ENCODE data around the gene PLSCR1. TPM values are rescaled to one million over a fixed set of nuclear protein-coding genes. Genes with fewer than 3 reads are reported as not detected.

PLSCR1 gene
- total RNA-seq, 2 donors from 2014 or later, result 35.0 to 90.1 TPM

DNA sequence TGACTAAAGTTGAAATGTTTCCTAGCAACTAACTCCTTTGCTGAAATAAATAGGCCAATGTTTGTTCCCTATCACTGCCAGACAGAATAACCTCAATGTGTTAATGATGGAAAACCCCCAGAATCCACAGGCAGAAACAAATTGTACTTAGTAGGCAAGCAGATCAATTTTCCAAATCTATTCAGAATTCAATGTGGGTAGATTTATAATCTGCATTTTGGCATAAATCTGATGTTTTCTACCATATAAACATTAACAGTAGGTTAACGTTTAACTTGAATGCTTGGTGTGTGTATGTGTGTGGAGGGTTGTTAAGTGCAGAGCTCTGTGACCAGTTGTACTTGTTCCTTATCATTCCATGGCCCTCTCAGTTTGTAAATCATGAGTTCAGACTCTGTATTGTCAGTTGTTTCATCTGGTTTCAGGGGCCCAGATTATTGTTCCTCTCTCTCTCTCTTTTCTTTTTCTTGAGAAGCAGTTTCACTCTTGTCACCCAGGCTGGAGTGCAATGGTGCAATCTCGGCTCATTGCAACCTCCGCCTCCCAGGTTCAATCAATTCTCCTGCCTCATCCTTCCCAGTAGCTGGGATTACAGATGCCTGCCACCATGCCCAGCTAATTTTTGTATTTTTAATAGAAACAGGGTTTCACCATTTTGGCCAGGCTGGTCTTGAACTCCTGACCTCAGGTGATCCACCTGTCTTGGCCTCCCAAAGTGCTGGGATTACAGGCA is 32.8 kb downstream of the PLSCR1 start:
- no peak for DNase-seq (ENCODE audit: low spot score)
- H3K36me3 ChIP-seq, result no peaks in the 10 kb centered on the region
- intact Hi-C loops (cut with DNase I), result no loop called here

DNA sequence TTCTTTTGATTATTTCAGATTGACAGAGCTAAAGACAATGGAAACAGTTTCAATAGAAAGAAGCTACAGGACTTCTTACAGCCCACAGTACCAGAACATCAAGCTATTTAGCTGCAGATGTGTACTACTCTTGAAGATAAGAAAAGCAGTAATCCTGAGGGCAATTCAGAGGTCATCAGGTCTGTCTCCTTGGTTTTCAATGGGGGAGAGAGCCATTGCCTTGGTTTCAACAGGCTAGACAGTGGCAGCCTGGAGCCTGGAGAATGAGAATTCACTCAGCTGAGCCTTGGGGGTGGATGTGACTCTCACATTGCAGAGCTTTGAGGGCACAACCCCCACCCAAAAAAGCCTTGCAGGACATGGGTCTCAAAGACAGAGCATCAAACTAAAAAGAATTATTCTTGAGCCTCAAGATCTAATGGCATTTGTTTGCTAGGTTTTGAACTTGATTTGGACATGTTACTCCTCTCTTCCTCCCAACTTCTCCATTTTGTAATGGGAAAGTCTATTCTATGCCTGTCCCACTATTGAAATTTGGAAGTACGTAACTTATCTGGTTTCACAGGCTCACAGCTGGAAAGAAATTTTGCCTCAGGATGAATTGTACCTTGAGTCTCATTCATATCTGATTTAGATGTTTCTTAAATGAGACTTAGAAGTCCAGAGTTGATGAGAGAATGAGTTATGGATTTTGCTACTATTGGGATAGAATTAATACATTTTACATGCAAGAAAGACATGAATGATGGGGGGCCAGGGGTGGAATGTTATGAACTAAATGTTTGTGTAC is 36.9 kb downstream of the PLSCR1 start:
- H3K4me1 ChIP-seq (replicated peaks), result no peaks in the 10 kb centered on the region
- intact Hi-C loops (cut with DNase I), result no loop called here
- H3K4me3 ChIP-seq, result no peak overlapping the region
- DNase-seq (ENCODE audit: low spot score), result no peak
- no peak overlapping the region for H3K27ac ChIP-seq
- TF ChIP-seq POLR2A (IDR thresholded peaks at IDR 0.05) (no peak), POLR2AphosphoS5 (IDR thresholded peaks at IDR 0.05) (no peak)
- TF ChIP-seq, protein P1, sequence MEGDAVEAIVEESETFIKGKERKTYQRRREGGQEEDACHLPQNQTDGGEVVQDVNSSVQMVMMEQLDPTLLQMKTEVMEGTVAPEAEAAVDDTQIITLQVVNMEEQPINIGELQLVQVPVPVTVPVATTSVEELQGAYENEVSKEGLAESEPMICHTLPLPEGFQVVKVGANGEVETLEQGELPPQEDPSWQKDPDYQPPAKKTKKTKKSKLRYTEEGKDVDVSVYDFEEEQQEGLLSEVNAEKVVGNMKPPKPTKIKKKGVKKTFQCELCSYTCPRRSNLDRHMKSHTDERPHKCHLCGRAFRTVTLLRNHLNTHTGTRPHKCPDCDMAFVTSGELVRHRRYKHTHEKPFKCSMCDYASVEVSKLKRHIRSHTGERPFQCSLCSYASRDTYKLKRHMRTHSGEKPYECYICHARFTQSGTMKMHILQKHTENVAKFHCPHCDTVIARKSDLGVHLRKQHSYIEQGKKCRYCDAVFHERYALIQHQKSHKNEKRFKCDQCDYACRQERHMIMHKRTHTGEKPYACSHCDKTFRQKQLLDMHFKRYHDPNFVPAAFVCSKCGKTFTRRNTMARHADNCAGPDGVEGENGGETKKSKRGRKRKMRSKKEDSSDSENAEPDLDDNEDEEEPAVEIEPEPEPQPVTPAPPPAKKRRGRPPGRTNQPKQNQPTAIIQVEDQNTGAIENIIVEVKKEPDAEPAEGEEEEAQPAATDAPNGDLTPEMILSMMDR (IDR thresholded peaks at IDR 0.05), result no peak
- no peaks in the 10 kb centered on the region for H3K36me3 ChIP-seq
- H3K9me3 ChIP-seq, result no peaks in the 10 kb centered on the region
- H3K27me3 ChIP-seq (replicated peaks; ENCODE audit: insufficient read depth), result no peaks in the 10 kb centered on the region
- WGBS, result 82% methylated on average over 1 of the region's 1 CpG

More for the DNA sequence above, 32.8 kb downstream of the PLSCR1 start:
- 66% methylated on average over 3 of the region's 3 CpGs for WGBS
- Histone ChIP-seq H3K27me3 (replicated peaks; ENCODE audit: insufficient read depth) (no peaks in the 10 kb centered on the region), H3K27ac (no peak overlapping the region), H3K9me3 (no peaks in the 10 kb centered on the region), H3K4me3 (no peak overlapping the region), H3K4me1 (replicated peaks) (no peaks in the 10 kb centered on the region)
- TF ChIP-seq POLR2A (IDR thresholded peaks at IDR 0.05) (no peak), POLR2AphosphoS5 (IDR thresholded peaks at IDR 0.05) (no peak)
- TF ChIP-seq, protein P1 (IDR thresholded peaks at IDR 0.05), result no peak

DNA sequence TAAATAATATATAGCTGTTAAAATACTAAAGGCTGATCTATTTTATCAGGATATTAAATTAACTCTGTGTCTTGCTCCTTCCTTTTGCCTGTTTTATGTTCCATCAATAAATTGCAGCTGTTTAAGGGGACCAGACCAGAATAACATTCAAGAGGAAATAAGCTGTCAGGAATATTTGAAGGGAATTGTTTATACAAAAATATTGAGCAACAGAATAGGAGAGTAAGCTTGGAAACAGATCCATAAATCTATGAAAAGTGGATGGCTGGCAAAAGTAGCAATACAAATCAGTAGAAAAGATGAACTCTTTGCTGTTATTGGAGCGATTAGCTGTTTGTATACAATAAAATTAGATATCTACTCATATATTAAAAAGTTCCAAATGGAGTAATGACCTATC is 38.9 kb downstream of the PLSCR1 start:
- Histone ChIP-seq H3K4me3 (no peak overlapping the region), H3K9me3 (no peaks in the 10 kb centered on the region), H3K27ac (no peak overlapping the region), H3K27me3 (replicated peaks; ENCODE audit: insufficient read depth) (no peaks in the 10 kb centered on the region), H3K36me3 (no peaks in the 10 kb centered on the region), H3K4me1 (replicated peaks) (no peaks in the 10 kb centered on the region)
- intact Hi-C loops (cut with DNase I), result no loop called here
- no peak for DNase-seq (ENCODE audit: low spot score)
- WGBS, result 77% methylated on average over 1 of the region's 1 CpG
- TF ChIP-seq POLR2AphosphoS5 (IDR thresholded peaks at IDR 0.05) (no peak), POLR2A (IDR thresholded peaks at IDR 0.05) (no peak)
- TF ChIP-seq, protein P1 (IDR thresholded peaks at IDR 0.05), result no peak

DNA sequence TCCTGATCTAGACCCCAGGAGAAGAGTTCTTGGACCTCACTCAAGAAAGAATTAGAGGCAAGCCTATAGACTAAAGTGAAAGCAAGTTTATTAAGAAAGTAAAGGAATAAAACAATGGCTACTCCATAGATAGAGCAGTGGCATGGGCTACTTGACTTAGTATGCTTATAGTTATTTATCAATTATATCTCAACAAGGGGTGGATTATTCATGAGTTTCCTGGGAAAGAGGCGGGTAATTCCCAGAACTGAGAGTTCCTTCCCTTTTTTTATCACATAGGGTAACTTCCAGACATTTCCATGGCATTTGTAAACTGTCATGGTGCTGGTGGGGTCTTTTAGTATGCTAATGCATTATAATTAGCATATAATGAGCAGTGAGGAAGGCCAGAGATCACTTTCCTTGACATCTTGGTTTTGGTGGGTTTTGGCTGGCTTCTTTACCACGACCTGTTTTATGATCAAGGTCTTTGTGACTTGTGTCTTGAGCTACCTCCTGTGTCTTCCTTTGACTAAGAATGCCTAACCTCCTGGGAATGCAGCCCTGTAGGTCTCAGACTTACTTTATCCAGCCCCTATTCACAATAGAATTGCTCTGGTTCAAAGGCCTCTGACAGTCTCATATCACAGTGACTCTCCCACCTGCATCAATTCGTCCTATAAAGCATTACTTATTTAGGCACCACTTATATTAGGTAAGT is 39.8 kb downstream of the PLSCR1 start:
- intact Hi-C loops (cut with DNase I), result no loop called here
- 72% methylated on average over 3 of the region's 3 CpGs for WGBS

More for the DNA sequence above, 39.8 kb downstream of the PLSCR1 start:
- H3K4me3 ChIP-seq, result no peak overlapping the region
- no peaks in the 10 kb centered on the region for H3K27me3 ChIP-seq (replicated peaks; ENCODE audit: insufficient read depth)
- DNase-seq (ENCODE audit: low spot score), result no peak
- no peaks in the 10 kb centered on the region for H3K9me3 ChIP-seq
- H3K27ac ChIP-seq, result no peak overlapping the region
- H3K4me1 ChIP-seq (replicated peaks), result peaks cover 2% of the 10 kb centered on the region
- no peaks in the 10 kb centered on the region for H3K36me3 ChIP-seq
- TF ChIP-seq, protein P1 (IDR thresholded peaks at IDR 0.05), result no peak
- TF ChIP-seq POLR2A (IDR thresholded peaks at IDR 0.05) (no peak), POLR2AphosphoS5 (IDR thresholded peaks at IDR 0.05) (no peak)

All from prostate gland (tissue), 2 donors.